HG02610 (cell line): ENCODE results near the gene FOSL2.

Source experiments
- ATAC-seq: cut with Tn5 transposase; IDR thresholded peaks from one replicate; pipeline ENCODE4 v1.9.1; 2021; ENCODE audit warnings: mild to moderate bottlenecking, moderate library complexity; ENCODE audit not compliant: unreplicated experiment

FOSL2 gene

GRCh38 chr2:28408764-28409599 lies 16.3 kb downstream of the FOSL2 start:
- no peak for ATAC-seq

GRCh38 chr2:28411166-28411755 lies 18.6 kb downstream of the FOSL2 start:
- ATAC-seq: no peak

GRCh38 chr2:28411956-28412609 lies 19.4 kb downstream of the FOSL2 start:
- no peak for ATAC-seq

- ATAC-seq: no peak
These were observed 20.0 kb downstream of the FOSL2 start for GRCh38 chr2:28412625-28413151.

- no peak for ATAC-seq
These were observed 20.7 kb downstream of the FOSL2 start for GRCh38 chr2:28413152-28413898.

GRCh38 chr2:28413899-28414295 lies 21.2 kb downstream of the FOSL2 start:
- ATAC-seq: no peak

GRCh38 chr2:28414583-28414982 lies 21.9 kb downstream of the FOSL2 start:
- no peak for ATAC-seq

GRCh38 chr2:28415010-28415409 lies 22.4 kb downstream of the FOSL2 start:
- ATAC-seq: no peak

GRCh38 chr2:28415715-28416114 lies 23.1 kb downstream of the FOSL2 start:
- ATAC-seq: no peak

GRCh38 chr2:28419003-28419402 lies 26.3 kb downstream of the FOSL2 start:
- ATAC-seq: no peak

GRCh38 chr2:28419443-28420270 lies 27.0 kb downstream of the FOSL2 start:
- no peak for ATAC-seq

GRCh38 chr2:28420722-28421121 lies 28.1 kb downstream of the FOSL2 start:
- ATAC-seq: no peak

GRCh38 chr2:28422908-28423741 lies 30.5 kb downstream of the FOSL2 start:
- no peak for ATAC-seq

GRCh38 chr2:28423856-28424605 lies 31.4 kb downstream of the FOSL2 start:
- no peak for ATAC-seq

GRCh38 chr2:28424799-28425463 lies 32.3 kb downstream of the FOSL2 start:
- ATAC-seq: no peak

- no peak for ATAC-seq
These were observed 32.8 kb downstream of the FOSL2 start for GRCh38 chr2:28425464-28425835.

- ATAC-seq: no peak
These were observed 35.2 kb downstream of the FOSL2 start for GRCh38 chr2:28427741-28428415.

- no peak for ATAC-seq
These were observed 35.8 kb downstream of the FOSL2 start for GRCh38 chr2:28428486-28428885.
